B cell (primary cell): ENCODE measurements around the gene SNTB2.

Source experiments
- CTCF ChIP-seq: fragments of 200-600 bp; IDR thresholded peaks from one replicate; pipeline ENCODE4 v1.8.0; 2022; ENCODE audit warnings: antibody characterized with exemption, mild to moderate bottlenecking
- EZH2 ChIP-seq: IDR thresholded peaks from 2 replicates; pipeline ENCODE4 v1.6.1; 2012; ENCODE audit warnings: borderline replicate concordance, low read depth, mild to moderate bottlenecking, moderate library complexity, low read length; ENCODE audit not compliant: insufficient read depth, poor library complexity, severe bottlenecking

- TF ChIP-seq CTCF, result no peak
- no peak for TF ChIP-seq EZH2
Measured at GRCh38 chr16:69243479-69243878, 56.5 kb downstream of the SNTB2 start.
